Hindlimb muscle (tissue), 1 donor: ENCODE measurements around the gene ARL14. TPM values are rescaled to one million over a fixed set of nuclear protein-coding genes. Genes with fewer than 3 reads are reported as not detected.

Experiments
- polyA plus RNA-seq: library from polyadenylated mRNA; unstranded; fragments of 120-200 nt; gene quantifications from one replicate; pipeline ENCODE4 v1.2.1, GENCODE V29; 2013; ENCODE audit not compliant: insufficient read length

The ARL14 gene
- polyA plus RNA-seq, 1 donor, result not detected

Other genes starting within 250 kb of the ARL14 start
- 8.3 TPM for gene TRIM59, start 227.4 kb upstream of the ARL14 start, polyA plus RNA-seq
- gene KPNA4, start 111.6 kb upstream of the ARL14 start, polyA plus RNA-seq, result 74.9 TPM
- 12.6 TPM for gene PPM1L, start 79.1 kb downstream of the ARL14 start, polyA plus RNA-seq